GM12875 (cell line): ENCODE measurements around the gene SPINK8.
"Not testable (repeated sequence)": the region's sequence is repeated elsewhere in the genome, so short reads cannot be mapped to it uniquely, and the experiment has no call there.

Experiments used
- H3K4me3 ChIP-seq: one replicate; pipeline ENCODE4 v1.5.1; 2011; ENCODE audit warnings: low read depth, low read length, control low read depth
- CTCF ChIP-seq: IDR thresholded peaks from 2 replicates; pipeline ENCODE4 v1.5.1; 2011; ENCODE audit warnings: low read depth, mild to moderate bottlenecking, control low read depth, inconsistent platforms, low read length, moderate library complexity, borderline replicate concordance; ENCODE audit not compliant: insufficient read depth

SPINK8 gene

GRCh38 chr3:48275287-48276027 lies 58.0 kb downstream of the SPINK8 start:
- H3K4me3 ChIP-seq: no peak overlapping the region
- TF ChIP-seq CTCF: no peak

- TF ChIP-seq CTCF: no peak
- H3K4me3 ChIP-seq: no peak overlapping the region
Observed at GRCh38 chr3:48274452-48274851, 59.0 kb downstream of the SPINK8 start.

- no peak overlapping the region for H3K4me3 ChIP-seq
- TF ChIP-seq CTCF: peak; percentile 75
Observed at GRCh38 chr3:48273594-48274211, 59.8 kb downstream of the SPINK8 start.

- TF ChIP-seq CTCF: no peak
- no peak overlapping the region for H3K4me3 ChIP-seq
Observed at GRCh38 chr3:48271763-48272498, 61.5 kb downstream of the SPINK8 start.

GRCh38 chr3:48271223-48271622 lies 62.2 kb downstream of the SPINK8 start:
- not testable (repeated sequence) for H3K4me3 ChIP-seq

- H3K4me3 ChIP-seq: no peak overlapping the region
- no peak for TF ChIP-seq CTCF
Observed at GRCh38 chr3:48270306-48270705, 63.2 kb downstream of the SPINK8 start.

- no peak for TF ChIP-seq CTCF
- no peak overlapping the region for H3K4me3 ChIP-seq
Observed at GRCh38 chr3:48269592-48269991, 63.9 kb downstream of the SPINK8 start.
